ENCODE measurements around the gene B3GNT3. TPM values are rescaled to one million over a fixed set of nuclear protein-coding genes. Genes with fewer than 3 reads are reported as not detected.

The B3GNT3 gene
- total RNA-seq, 1 donor from 2014 or later: 11.5 TPM

GRCh38 chr19:17826508-17827056, 31.6 kb downstream of the B3GNT3 start:
- H3K4me3 ChIP-seq (ENCODE audit: low read depth, low read length): no peak overlapping the region
- no peaks in the 10 kb centered on the region for H3K36me3 ChIP-seq (ENCODE audit: control insufficient read depth, insufficient read depth, low read length)
- peaks cover 13% of the 10 kb centered on the region for H3K27me3 ChIP-seq (ENCODE audit: control insufficient read depth, insufficient read depth, low read length)
- no peak for DNase-seq (ENCODE audit: low read depth)
- no peak for TF ChIP-seq CTCF (IDR thresholded peaks at IDR 0.05; ENCODE audit: insufficient read depth, low read length, poor library complexity, severe bottlenecking)

- peak; percentile 51 for DNase-seq (ENCODE audit: low read depth)
- peaks cover 9% of the 10 kb centered on the region for H3K27me3 ChIP-seq (ENCODE audit: control insufficient read depth, insufficient read depth, low read length)
- H3K4me3 ChIP-seq (ENCODE audit: low read depth, low read length): peak overlapping the region; percentile 53
- TF ChIP-seq CTCF (IDR thresholded peaks at IDR 0.05; ENCODE audit: insufficient read depth, low read length, poor library complexity, severe bottlenecking): no peak
- no peaks in the 10 kb centered on the region for H3K36me3 ChIP-seq (ENCODE audit: control insufficient read depth, insufficient read depth, low read length)
Measured at GRCh38 chr19:17829855-17830566, 35.1 kb downstream of the B3GNT3 start.

- Histone ChIP-seq H3K4me3 (ENCODE audit: low read depth, low read length) (peak overlapping the region; percentile 53), H3K36me3 (ENCODE audit: control insufficient read depth, insufficient read depth, low read length) (no peaks in the 10 kb centered on the region), H3K27me3 (ENCODE audit: control insufficient read depth, insufficient read depth, low read length) (peaks cover 11% of the 10 kb centered on the region)
- TF ChIP-seq CTCF (IDR thresholded peaks at IDR 0.05; ENCODE audit: insufficient read depth, low read length, poor library complexity, severe bottlenecking): no peak
- DNase-seq (ENCODE audit: low read depth): peak; percentile 53
Measured at GRCh38 chr19:17830567-17831418, 35.9 kb downstream of the B3GNT3 start.

- Histone ChIP-seq H3K36me3 (ENCODE audit: control insufficient read depth, insufficient read depth, low read length) (no peaks in the 10 kb centered on the region), H3K27me3 (ENCODE audit: control insufficient read depth, insufficient read depth, low read length) (peaks cover 13% of the 10 kb centered on the region), H3K4me3 (ENCODE audit: low read depth, low read length) (peak overlapping the region; percentile 38)
- no peak for TF ChIP-seq CTCF (IDR thresholded peaks at IDR 0.05; ENCODE audit: insufficient read depth, low read length, poor library complexity, severe bottlenecking)
- no peak for DNase-seq (ENCODE audit: low read depth)
Measured at GRCh38 chr19:17831419-17831888, 36.5 kb downstream of the B3GNT3 start.

- H3K36me3 ChIP-seq (ENCODE audit: control insufficient read depth, insufficient read depth, low read length): no peaks in the 10 kb centered on the region
- no peak overlapping the region for H3K4me3 ChIP-seq (ENCODE audit: low read depth, low read length)
- DNase-seq (ENCODE audit: low read depth): no peak
- peaks cover 13% of the 10 kb centered on the region for H3K27me3 ChIP-seq (ENCODE audit: control insufficient read depth, insufficient read depth, low read length)
- TF ChIP-seq CTCF (IDR thresholded peaks at IDR 0.05; ENCODE audit: insufficient read depth, low read length, poor library complexity, severe bottlenecking): no peak
Measured at GRCh38 chr19:17832443-17833208, 37.7 kb downstream of the B3GNT3 start.
